Posterior cingulate gyrus (tissue), 11 donors: ENCODE results near the gene ANKRD13C.
"Not testable (repeated sequence)": the region's sequence is repeated elsewhere in the genome, so short reads cannot be mapped to it uniquely, and the experiment has no call there.

Experiments
- DNase-seq, 10 donors: peaks; one replicate each; pipeline versions ENCODE4 v3.0.0 to v3.0.0-alpha.2; 2020 to 2021; ENCODE audit warnings: mixed read lengths in 3 of 10
- intact Hi-C: fragments of 100-400 bp; cut with DNase I; formaldehyde crosslinking; loops from one replicate; pipeline ENCODE4 v1.15.1; 2023

ANKRD13C gene

GRCh38 chr1:70354332-70355110, at the start of gene ANKRD13C:
Gene ANKRD13C (minus strand): TSS chr1:70354722. CDS start chr1:70354408, 314 bp downstream.
- DNase-seq, result peak; percentile 85 to 99 (median 92)
- intact Hi-C loops, result loop anchor here (2.0 kb wide), 1 partner anchor 56 kb away; the partner anchor contains the start of gene CTH

- intact Hi-C loops, result no loop called here
- no peak for DNase-seq
These were observed 49.2 kb upstream of the ANKRD13C start for GRCh38 chr1:70403759-70404158.

GRCh38 chr1:70401974-70402373, 47.5 kb upstream of the ANKRD13C start:
- intact Hi-C loops, result no loop called here
- no peak for DNase-seq

- intact Hi-C loops, result no loop called here
- DNase-seq, result no peak
These were observed 45.8 kb upstream of the ANKRD13C start for GRCh38 chr1:70400335-70400734.

GRCh38 chr1:70397013-70397412, 42.5 kb upstream of the ANKRD13C start:
- intact Hi-C loops, result no loop called here
- DNase-seq, result no peak

- no peak for DNase-seq
- intact Hi-C loops, result no loop called here
These were observed 42.1 kb upstream of the ANKRD13C start for GRCh38 chr1:70396607-70397006.

GRCh38 chr1:70392626-70393025, 38.1 kb upstream of the ANKRD13C start:
- intact Hi-C loops, result no loop called here
- no peak for DNase-seq

- intact Hi-C loops, result no loop called here
- no peak for DNase-seq
These were observed 33.0 kb upstream of the ANKRD13C start for GRCh38 chr1:70387507-70387906.

GRCh38 chr1:70386121-70386520, 31.6 kb upstream of the ANKRD13C start:
- DNase-seq, result no peak
- intact Hi-C loops, result no loop called here

GRCh38 chr1:70385477-70385876, 31.0 kb upstream of the ANKRD13C start:
- no peak for DNase-seq
- intact Hi-C loops, result no loop called here

GRCh38 chr1:70384542-70384941, 30.0 kb upstream of the ANKRD13C start:
- intact Hi-C loops, result no loop called here
- no peak for DNase-seq

- intact Hi-C loops, result no loop called here
- DNase-seq, result no peak
These were observed 29.0 kb upstream of the ANKRD13C start for GRCh38 chr1:70383483-70383882.

GRCh38 chr1:70382682-70383081, 28.2 kb upstream of the ANKRD13C start:
- intact Hi-C loops, result no loop called here
- no peak for DNase-seq

- intact Hi-C loops, result no loop called here
- DNase-seq, result no peak
These were observed 21.7 kb upstream of the ANKRD13C start for GRCh38 chr1:70376196-70376595.

GRCh38 chr1:70373580-70373979, 19.1 kb upstream of the ANKRD13C start:
- intact Hi-C loops, DNase-seq: not testable (repeated sequence)

- intact Hi-C loops, result no loop called here
- no peak for DNase-seq
These were observed 17.9 kb upstream of the ANKRD13C start for GRCh38 chr1:70372426-70372825.

- intact Hi-C loops, DNase-seq: not testable (repeated sequence)
These were observed 17.1 kb upstream of the ANKRD13C start for GRCh38 chr1:70371586-70371985.

GRCh38 chr1:70367397-70367796, 12.9 kb upstream of the ANKRD13C start:
- DNase-seq, intact Hi-C loops: not testable (repeated sequence)

- intact Hi-C loops, DNase-seq: not testable (repeated sequence)
These were observed 12.5 kb upstream of the ANKRD13C start for GRCh38 chr1:70366997-70367396.

GRCh38 chr1:70366425-70366952, 12.0 kb upstream of the ANKRD13C start:
- DNase-seq, intact Hi-C loops: not testable (repeated sequence)

GRCh38 chr1:70364439-70364838, 9.9 kb upstream of the ANKRD13C start:
- intact Hi-C loops, result no loop called here
- no peak for DNase-seq

GRCh38 chr1:70361727-70362398, 7.3 kb upstream of the ANKRD13C start:
- intact Hi-C loops, result no loop called here
- no peak for DNase-seq
